Breast epithelium (tissue), 3 donors: ENCODE data around the gene TMA16.

Experiments
- CTCF ChIP-seq, 3 donors: fragments of 450-650 bp; IDR thresholded peaks; one replicate each; pipeline ENCODE4 v1.5.1; 2016 to 2017; ENCODE audit warnings: antibody characterized with exemption in 3 of 3, mild to moderate bottlenecking in 3 of 3, moderate library complexity in 3 of 3
- POLR2A ChIP-seq: fragments of 450-650 bp; IDR thresholded peaks from one replicate; pipeline ENCODE4 v1.6.1; 2016; ENCODE audit warnings: antibody characterized with exemption, mild to moderate bottlenecking, moderate library complexity
- POLR2AphosphoS5 ChIP-seq, 3 donors: sonication (generic); formaldehyde crosslinking; IDR thresholded peaks; one replicate each; pipeline ENCODE4 v1.6.1; 2017; ENCODE audit warnings: antibody characterized with exemption in 3 of 3

GRCh38 chr4:163553146-163553545, 58.7 kb downstream of the TMA16 start:
- TF ChIP-seq CTCF (IDR thresholded peaks at IDR 0.05) (no peak), POLR2AphosphoS5 (IDR thresholded peaks at IDR 0.05) (no peak), POLR2A (no peak)
